Neural progenitor cell (in vitro differentiated cells): ENCODE measurements around the gene HTR1D. TPM values are rescaled to one million over a fixed set of nuclear protein-coding genes. Genes with fewer than 3 reads are reported as not detected.

Source experiments
- DNase-seq: peaks from one replicate; pipeline ENCODE4 v3.0.0-alpha.2; 2016; ENCODE audit warnings: low spot score
- H2AFZ ChIP-seq: fragments of 200-600 bp; sonication (generic); replicated peaks from 2 replicates; pipeline ENCODE4 v1.6.1; 2016; ENCODE audit warnings: antibody characterized with exemption
- H3F3A ChIP-seq: fragments of 200-600 bp; sonication (generic); 2 replicates; pipeline ENCODE4 v1.6.1; 2016; ENCODE audit warnings: antibody characterized with exemption, low read depth
- H3K27ac ChIP-seq: fragments of 200-600 bp; sonication (generic); 2 replicates; pipeline ENCODE4 v1.5.1; 2016; ENCODE audit warnings: mild to moderate bottlenecking
- H3K27me3 ChIP-seq: fragments of 200-600 bp; sonication (generic); 2 replicates; pipeline ENCODE4 v1.6.1; 2016; ENCODE audit warnings: mild to moderate bottlenecking, moderate library complexity
- H3K36me3 ChIP-seq: fragments of 200-600 bp; sonication (generic); 2 replicates; pipeline ENCODE4 v1.5.1; 2016
- H3K4me1 ChIP-seq: fragments of 200-600 bp; sonication (generic); 2 replicates; pipeline ENCODE4 v1.6.1; 2016; ENCODE audit warnings: mixed run types
- H3K4me2 ChIP-seq: fragments of 200-600 bp; sonication (generic); 2 replicates; pipeline ENCODE4 v1.6.1; 2016
- H3K4me3 ChIP-seq: fragments of 200-600 bp; sonication (generic); 2 replicates; pipeline ENCODE4 v1.5.1; 2016
- H3K79me2 ChIP-seq: fragments of 200-600 bp; sonication (generic); 2 replicates; pipeline ENCODE4 v1.6.1; 2016; ENCODE audit warnings: low read depth
- H3K9ac ChIP-seq: fragments of 200-600 bp; sonication (generic); 2 replicates; pipeline ENCODE4 v1.6.1; 2016
- H3K9me3 ChIP-seq: fragments of 200-600 bp; sonication (generic); 2 replicates; pipeline ENCODE4 v1.5.1; 2016; ENCODE audit warnings: low read depth
- H4K20me1 ChIP-seq: fragments of 200-600 bp; sonication (generic); 2 replicates; pipeline ENCODE4 v1.6.1; 2016; ENCODE audit warnings: low read depth
- H3K27ac Mint-ChIP-seq: 3 replicates; pipeline ENCODE4 v1.8.0; 2021; ENCODE audit warnings: mixed read lengths
- H3K27me3 Mint-ChIP-seq: 2 replicates; pipeline ENCODE4 v1.8.0; 2022; ENCODE audit warnings: low read depth, mild to moderate bottlenecking, inconsistent platforms, moderate library complexity, mixed read lengths; ENCODE audit not compliant: insufficient read depth
- H3K36me3 Mint-ChIP-seq: 3 replicates; pipeline ENCODE4 v1.8.0; 2021; ENCODE audit warnings: mixed read lengths
- H3K4me1 Mint-ChIP-seq: 3 replicates; pipeline ENCODE4 v1.8.0; 2021; ENCODE audit warnings: mixed read lengths
- H3K4me3 Mint-ChIP-seq: 3 replicates; pipeline ENCODE4 v1.8.0; 2021; ENCODE audit warnings: mild to moderate bottlenecking, moderate library complexity, mixed read lengths
- H3K9me3 Mint-ChIP-seq: 3 replicates; pipeline ENCODE4 v1.8.0; 2020; ENCODE audit warnings: mixed read lengths
- CTCF ChIP-seq: fragments of 200-600 bp; sonication (generic); IDR thresholded peaks from 2 replicates; pipeline ENCODE4 v1.5.1; 2017; ENCODE audit warnings: antibody characterized with exemption, mild to moderate bottlenecking
- EZH2 ChIP-seq: fragments of 200-600 bp; sonication (generic); IDR thresholded peaks from 2 replicates; pipeline ENCODE4 v1.6.1; 2017; ENCODE audit warnings: antibody characterized with exemption, mild to moderate bottlenecking, moderate library complexity
- EZH2phosphoT487 ChIP-seq: fragments of 200-600 bp; sonication (generic); IDR thresholded peaks from 2 replicates; pipeline ENCODE4 v1.6.1; 2017; ENCODE audit warnings: antibody characterized with exemption
- total RNA-seq: library from RNA; depleted of rRNA; stranded (reverse); fragments of >200 nt; gene quantifications from 2 replicates; pipeline ENCODE4 v1.2.3, GENCODE V29; 2015; ENCODE audit warnings: low replicate concordance

HTR1D gene
- total RNA-seq, 1 donor from 2014 or later = 1.1 TPM

- Mint-ChIP-seq H3K9me3 (no peaks in the 10 kb centered on the region), H3K27ac (no peak overlapping the region), H3K4me3 (no peak overlapping the region), H3K36me3 (no peaks in the 10 kb centered on the region), H3K27me3 (peaks cover 17% of the 10 kb centered on the region), H3K4me1 (peaks cover 10% of the 10 kb centered on the region)
- Histone ChIP-seq H3F3A (no peaks in the 10 kb centered on the region), H3K9ac (no peak overlapping the region), H3K36me3 (no peaks in the 10 kb centered on the region), H3K27ac (no peak overlapping the region), H3K4me2 (no peak overlapping the region), H4K20me1 (peaks cover 5% of the 10 kb centered on the region), H2AFZ (no peak overlapping the region), H3K9me3 (no peaks in the 10 kb centered on the region), H3K4me3 (no peak overlapping the region), H3K79me2 (no peaks in the 10 kb centered on the region), H3K4me1 (no peaks in the 10 kb centered on the region), H3K27me3 (peaks cover 11% of the 10 kb centered on the region)
- no peak for DNase-seq
- TF ChIP-seq CTCF (no peak), EZH2 (no peak), EZH2phosphoT487 (no peak)
Measured at GRCh38 chr1:23211955-23212354, 5.3 kb downstream of the HTR1D start.

DNA sequence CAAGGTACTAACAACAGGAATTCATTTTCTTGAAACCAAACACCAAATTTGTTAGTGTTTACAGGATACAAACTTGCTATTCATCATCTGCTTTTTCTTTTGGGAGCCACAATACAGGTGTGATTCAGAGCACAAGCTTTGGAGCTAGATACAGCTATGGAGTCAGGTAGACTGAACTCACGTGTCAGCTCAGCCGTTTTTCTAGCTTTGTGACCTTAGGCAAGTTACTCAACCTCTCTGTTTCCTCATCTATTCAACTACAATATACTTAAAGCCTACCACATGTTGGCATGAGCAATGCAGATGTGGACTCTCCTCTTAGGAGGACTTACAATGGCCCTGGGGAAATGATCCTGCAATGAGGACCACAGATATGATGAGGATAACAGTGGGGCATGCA lies 6.3 kb downstream of the HTR1D start:
- H3K9me3 Mint-ChIP-seq = no peaks in the 10 kb centered on the region
- no peak overlapping the region for H3K9ac ChIP-seq
- H3K4me1 Mint-ChIP-seq = peaks cover 4% of the 10 kb centered on the region
- H3K36me3 ChIP-seq = no peaks in the 10 kb centered on the region
- H3K36me3 Mint-ChIP-seq = no peaks in the 10 kb centered on the region
- H3K27ac ChIP-seq = no peak overlapping the region
- peaks cover 16% of the 10 kb centered on the region for H3K27me3 Mint-ChIP-seq
- no peak overlapping the region for H3K4me3 Mint-ChIP-seq
- no peak overlapping the region for H3K4me3 ChIP-seq
- H3K27me3 ChIP-seq = peaks cover under 1% of the 10 kb centered on the region
- no peaks in the 10 kb centered on the region for H3K79me2 ChIP-seq
- TF ChIP-seq CTCF (no peak), EZH2 (no peak), EZH2phosphoT487 (no peak)
- H3F3A ChIP-seq = no peaks in the 10 kb centered on the region
- H4K20me1 ChIP-seq = peaks cover 4% of the 10 kb centered on the region
- H3K27ac Mint-ChIP-seq = no peak overlapping the region
- no peak overlapping the region for H2AFZ ChIP-seq
- DNase-seq = no peak
- H3K9me3 ChIP-seq = no peaks in the 10 kb centered on the region
- H3K4me1 ChIP-seq = peaks cover 3% of the 10 kb centered on the region
- no peak overlapping the region for H3K4me2 ChIP-seq

GRCh38 chr1:23210351-23210785 lies 6.9 kb downstream of the HTR1D start:
- Mint-ChIP-seq H3K27ac (no peak overlapping the region), H3K4me3 (no peak overlapping the region), H3K4me1 (peaks cover under 1% of the 10 kb centered on the region), H3K27me3 (peaks cover 16% of the 10 kb centered on the region), H3K9me3 (no peaks in the 10 kb centered on the region), H3K36me3 (no peaks in the 10 kb centered on the region)
- peak; percentile 40 for DNase-seq
- Histone ChIP-seq H3F3A (no peaks in the 10 kb centered on the region), H3K4me3 (no peak overlapping the region), H3K27me3 (no peaks in the 10 kb centered on the region), H3K4me2 (no peak overlapping the region), H3K4me1 (peaks cover 3% of the 10 kb centered on the region), H4K20me1 (no peaks in the 10 kb centered on the region), H2AFZ (no peak overlapping the region), H3K79me2 (no peaks in the 10 kb centered on the region), H3K36me3 (no peaks in the 10 kb centered on the region), H3K27ac (no peak overlapping the region), H3K9me3 (no peaks in the 10 kb centered on the region), H3K9ac (no peak overlapping the region)
- TF ChIP-seq EZH2 (no peak), CTCF (peak; percentile 45), EZH2phosphoT487 (no peak)
